Stimulated activated CD4-positive, alpha-beta T cell treated with anti-CD3 and anti-CD28 coated beads, Interleukin-12 subunit alpha, Interleukin-12 subunit beta, amount 100 ng/mL, for 4 hours (primary cell): Measurements from ENCODE around the gene NFYC.
"Not testable (repeated sequence)": the region's sequence is repeated elsewhere in the genome, so short reads cannot be mapped to it uniquely, and the experiment has no call there.

ENCODE experiments used
- DNase-seq: peaks from one replicate; pipeline ENCODE4 v3.0.0-alpha.2; 2020

The NFYC gene

DNA sequence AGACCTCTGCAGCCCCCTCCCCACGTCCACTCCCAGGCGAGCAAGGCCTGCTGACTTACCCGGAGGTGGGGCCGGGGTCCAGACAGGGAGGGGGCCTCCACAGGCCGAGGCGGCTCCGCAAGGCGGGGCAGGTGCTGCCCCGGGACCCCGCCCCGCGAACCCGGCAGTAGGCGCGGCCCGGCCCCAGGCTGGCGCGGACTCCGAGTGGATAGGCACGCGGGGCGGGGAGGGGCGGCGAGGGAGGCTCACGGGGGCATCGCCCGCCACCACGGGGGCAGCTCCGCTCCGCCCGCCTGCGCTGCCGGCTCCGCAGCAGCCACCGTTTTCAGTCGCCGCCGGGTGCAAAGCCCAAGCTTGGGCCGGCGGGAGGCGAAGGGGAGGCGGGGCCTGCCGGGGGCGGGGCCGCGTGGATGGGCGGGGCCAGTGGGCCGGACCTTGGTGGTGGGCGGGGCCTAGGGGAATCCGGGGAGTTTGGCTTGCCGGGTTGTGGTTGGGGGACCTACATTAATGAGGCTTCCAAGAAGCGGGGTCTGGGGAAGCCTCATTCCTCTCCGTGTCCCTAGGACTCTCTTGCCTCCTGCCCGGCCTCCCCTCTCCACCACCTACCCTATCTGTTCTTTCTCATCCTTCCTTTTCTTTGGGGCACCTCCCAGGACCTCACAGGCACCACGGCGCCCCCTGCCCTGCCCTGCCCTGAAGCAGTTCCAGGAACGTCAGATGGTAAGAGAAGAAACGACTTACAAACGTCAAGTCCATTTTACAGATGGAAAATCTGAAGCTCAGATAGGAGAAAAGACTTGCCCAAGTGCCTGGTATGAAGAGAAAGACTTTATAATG lies 26.0 kb upstream of the NFYC start, which contains the start of gene RIMS3:
TSS of gene RIMS3 (minus strand) at position 348 of the 837 bp plus-strand sequence. CDS start 23,757 bp downstream, outside the sequence.
- peak; percentile 84 for DNase-seq

GRCh38 chr1:40668769-40669525 lies 22.6 kb upstream of the NFYC start:
- DNase-seq, result peak; percentile 87

DNA sequence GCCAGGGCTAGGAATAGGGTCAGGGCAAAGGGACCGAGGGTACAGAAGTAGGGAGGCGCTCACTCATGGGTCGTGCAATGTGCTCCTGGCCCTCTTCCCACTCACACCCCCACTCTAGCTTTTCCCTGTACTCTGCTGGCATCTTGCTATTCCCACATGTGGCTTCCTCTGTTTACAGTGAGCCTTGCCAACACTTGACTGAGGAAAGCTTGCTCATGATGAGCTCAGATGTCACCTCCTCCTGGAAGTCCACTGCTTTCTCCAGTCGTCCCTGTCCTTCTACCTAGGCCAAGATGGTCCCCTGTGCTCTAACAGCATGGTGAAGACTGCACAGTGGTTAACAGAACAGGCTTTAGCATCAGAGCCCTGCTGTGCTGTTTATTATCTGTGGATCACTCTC lies 18.1 kb upstream of the NFYC start:
- no peak for DNase-seq

DNA sequence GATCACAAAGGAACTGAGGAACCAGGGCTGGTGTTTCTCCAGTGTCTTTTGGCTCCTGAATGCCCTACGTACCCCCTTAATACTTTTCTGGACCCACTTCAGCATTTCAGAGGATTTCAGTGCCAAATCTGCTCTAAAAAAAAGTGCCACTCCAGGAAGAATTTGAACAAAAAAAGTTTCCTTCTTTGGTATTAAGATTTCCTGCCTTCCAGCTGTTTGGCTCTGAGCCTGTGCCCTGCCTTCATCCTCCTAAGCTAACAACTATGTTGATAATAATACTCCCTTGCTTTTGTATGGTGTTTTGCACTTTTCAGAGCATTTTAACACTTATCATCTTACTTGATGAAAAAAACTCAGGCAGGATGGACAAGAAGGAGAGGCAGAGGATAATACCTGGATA lies 15.0 kb upstream of the NFYC start:
- no peak for DNase-seq

GRCh38 chr1:40679165-40679953 lies 12.1 kb upstream of the NFYC start:
- DNase-seq, result no peak

DNA sequence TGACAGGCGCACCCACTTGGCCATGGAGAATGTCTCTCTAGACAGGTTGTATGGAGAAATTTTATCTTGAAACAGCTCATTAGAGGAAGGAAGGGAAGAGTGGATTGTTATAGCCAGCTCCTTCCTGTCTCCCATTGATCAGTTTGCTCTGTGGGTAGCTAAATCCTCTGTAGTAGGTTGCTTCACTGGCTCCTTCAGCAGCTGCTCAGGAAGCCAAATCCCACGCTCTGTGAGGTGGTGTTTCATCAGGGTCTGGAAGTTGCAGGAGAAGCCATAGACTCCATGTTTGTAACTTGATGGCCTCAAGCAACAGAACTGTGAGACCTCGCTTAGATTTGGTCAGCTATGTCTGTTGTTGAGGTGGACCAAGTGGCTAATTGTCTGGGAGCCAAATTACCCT lies 6.8 kb upstream of the NFYC start:
- DNase-seq, result no peak

DNA sequence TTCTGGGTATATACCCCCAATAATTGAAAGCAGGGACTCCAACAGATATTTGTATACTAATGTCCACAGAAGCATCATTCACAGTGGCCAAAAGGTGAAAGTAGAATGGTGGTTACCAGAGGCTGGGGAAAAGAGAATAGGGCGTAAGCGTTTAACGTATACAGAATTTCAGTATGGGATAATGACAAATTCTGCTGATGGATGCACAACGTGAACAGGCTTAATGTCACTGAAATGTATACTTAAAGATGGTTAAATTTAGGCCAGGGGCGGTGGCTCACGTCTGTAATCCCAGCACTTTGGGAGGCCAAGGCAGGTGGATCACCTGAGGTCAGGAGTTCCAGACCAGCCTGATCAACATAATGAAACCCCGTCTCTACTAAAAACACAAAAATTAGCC lies 4.4 kb upstream of the NFYC start:
- no peak for DNase-seq

GRCh38 chr1:40687661-40688060 lies 3.8 kb upstream of the NFYC start:
- no peak for DNase-seq

DNA sequence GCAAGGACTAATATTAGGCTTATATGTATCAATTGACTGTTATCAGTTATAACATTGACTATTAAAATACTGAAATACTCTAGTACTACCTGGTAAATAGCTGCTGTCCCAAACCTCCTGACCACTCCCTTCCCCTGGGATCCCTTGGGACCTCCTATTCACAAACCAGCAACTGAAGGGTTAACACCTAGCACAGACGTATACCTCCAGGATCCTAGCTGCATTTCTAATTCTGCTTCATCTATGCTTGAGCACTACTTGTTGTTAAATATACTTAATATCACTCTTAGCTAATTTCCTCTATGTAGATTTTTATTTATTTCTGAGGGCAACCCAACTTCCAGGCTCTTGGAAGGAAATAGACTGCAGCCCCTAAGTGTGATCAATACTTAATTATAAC lies 1.8 kb upstream of the NFYC start:
- DNase-seq, result no peak

- no peak for DNase-seq
Measured at GRCh38 chr1:40690771-40691537, 550 bp upstream of the NFYC start.

DNA sequence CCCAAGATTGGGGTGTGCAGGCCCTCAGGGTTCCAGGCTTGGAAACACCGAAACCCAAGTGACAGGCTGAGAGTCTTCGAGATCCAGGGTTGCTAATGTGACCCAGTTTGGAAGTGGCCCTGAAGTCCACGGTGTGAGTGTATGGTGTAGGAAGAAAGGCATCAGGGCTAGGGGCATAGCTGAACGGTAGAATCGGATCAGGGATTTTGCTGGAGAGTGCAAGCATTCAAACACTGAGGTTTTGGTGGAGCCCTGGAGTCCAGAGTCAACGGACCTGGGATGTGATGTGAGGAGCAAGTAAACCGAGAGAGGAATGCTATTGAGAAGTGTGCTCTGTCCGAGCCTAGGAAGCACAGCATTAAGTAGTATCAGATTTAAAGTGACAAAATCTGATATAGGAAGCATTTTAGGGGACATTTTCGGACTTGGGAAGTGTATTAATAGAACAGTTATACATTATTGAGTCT lies 958 bp downstream of the NFYC start:
- DNase-seq, result no peak

DNA sequence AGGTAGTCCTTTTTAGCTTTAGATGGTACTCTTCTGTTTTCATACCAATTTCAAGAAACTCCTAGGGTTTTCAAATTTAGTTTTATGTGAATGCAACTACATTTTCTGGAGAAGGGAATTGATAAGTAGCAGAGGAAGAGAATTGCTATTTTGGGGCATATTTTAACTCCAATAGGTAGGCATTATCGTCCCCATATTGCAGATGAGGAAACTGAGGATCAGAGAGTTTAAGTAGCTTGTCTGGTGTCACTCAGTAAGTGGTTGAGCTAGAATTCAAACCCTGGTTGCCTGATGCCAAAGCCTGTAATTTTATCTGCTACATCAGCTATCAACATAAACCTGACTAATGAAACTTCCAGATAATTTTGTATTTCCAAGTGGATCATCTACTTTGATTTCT lies 1.9 kb downstream of the NFYC start:
- no peak for DNase-seq

- no peak for DNase-seq
Measured at GRCh38 chr1:40694353-40694874, 2.9 kb downstream of the NFYC start.

GRCh38 chr1:40696294-40696693 lies 4.8 kb downstream of the NFYC start:
- DNase-seq, result no peak

DNA sequence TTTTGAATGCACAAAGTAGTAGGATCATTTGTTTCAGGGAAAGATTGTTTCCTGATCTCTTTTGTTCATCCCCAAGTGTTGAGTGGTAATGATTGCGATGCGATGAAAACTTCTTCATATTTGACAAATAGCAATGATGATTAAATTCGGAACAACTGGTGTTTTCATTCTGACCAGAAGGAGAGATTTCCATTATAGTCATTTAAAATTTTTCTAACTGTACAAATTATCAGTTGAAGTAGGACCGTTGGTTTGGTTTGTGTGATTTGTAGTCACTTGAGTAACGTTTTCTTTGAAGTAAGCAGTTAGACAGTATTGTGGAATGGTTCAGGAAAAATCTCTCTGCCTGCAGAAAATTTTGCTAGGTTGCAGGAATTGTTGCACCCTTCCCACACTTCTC lies 5.9 kb downstream of the NFYC start:
- no peak for DNase-seq

DNA sequence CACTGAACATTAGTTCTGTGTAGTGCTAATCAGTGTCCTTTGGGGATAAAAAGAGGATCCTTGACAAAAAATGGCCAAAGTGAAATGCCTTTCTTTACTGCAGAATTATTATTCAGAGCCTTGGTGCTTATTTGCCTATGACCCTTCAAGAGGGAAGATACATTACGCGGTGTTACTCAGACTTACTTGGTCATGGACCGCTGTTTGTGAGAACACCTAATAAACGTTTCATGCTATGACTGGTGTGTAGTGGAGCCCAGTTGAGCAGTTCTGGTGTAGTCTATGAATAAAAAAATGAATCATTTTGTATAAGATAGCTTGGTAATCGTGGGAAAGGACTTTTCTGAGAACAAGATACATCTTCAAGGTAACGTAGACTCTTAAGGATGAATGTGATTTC lies 8.3 kb downstream of the NFYC start:
- DNase-seq, result no peak

GRCh38 chr1:40701684-40702083 lies 10.2 kb downstream of the NFYC start:
- DNase-seq, result no peak

DNA sequence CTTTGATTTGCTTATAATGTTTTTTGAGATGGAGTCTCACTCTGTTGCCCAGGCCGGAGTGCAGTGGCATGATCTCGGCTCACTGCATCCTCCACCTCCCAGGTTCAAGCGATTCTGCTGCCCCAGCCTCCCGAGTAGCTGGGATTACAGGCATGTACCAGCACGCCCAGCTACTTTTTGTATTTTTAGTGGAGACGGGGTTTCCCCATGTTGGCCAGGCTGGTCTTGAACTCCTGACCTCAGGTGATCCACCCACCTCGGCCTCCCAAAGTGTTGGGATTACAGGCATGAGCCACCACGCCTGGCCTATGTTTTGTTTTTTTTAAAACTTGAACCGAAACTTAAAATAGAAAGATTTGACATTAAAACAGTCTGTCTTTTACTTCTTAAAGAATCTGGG lies 11.3 kb downstream of the NFYC start:
- DNase-seq, result not testable (repeated sequence)

- DNase-seq, result no peak
Measured at GRCh38 chr1:40703316-40703715, 11.8 kb downstream of the NFYC start.

DNA sequence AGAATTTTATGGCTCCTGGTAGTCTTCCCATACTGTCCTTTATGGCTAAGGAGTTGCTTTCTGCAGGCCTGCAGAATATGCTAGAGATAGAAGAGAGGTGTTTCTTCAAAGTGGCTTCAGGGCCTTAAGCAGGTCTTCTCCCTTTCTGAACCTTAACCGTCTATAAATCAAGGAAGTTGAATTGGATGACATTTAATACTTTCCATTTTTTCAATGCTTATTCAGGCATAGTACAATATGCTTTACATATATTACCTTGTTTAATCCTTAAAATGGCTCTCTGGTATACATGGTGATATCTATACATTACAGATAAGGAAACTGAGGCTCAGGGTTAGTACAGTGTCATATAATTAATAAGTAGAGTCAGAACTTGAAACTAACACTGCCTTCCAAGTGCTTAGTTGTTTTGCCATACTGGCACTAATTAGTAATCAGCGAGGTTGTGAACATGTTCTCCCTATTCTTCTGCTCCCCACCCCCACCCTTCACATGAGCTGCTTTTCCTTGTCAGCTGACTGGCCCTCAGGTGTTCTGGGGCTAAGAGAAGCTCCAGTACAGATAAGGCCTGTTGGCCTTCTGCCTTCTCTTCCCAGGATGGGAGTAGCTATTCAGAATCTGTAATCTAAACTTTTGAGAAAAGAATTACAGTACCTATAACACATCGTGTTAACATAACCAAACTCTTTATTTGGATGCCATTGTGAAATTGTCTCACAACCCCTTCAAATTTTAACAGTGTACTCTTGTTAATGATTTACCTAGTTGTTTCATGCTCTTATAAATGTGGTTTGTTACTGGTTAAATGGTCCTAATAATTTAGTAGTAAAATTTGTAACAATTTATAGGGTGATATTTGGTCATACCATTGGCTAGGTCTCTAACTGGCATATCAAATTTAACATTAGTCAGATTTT lies 13.6 kb downstream of the NFYC start:
- DNase-seq, result no peak

DNA sequence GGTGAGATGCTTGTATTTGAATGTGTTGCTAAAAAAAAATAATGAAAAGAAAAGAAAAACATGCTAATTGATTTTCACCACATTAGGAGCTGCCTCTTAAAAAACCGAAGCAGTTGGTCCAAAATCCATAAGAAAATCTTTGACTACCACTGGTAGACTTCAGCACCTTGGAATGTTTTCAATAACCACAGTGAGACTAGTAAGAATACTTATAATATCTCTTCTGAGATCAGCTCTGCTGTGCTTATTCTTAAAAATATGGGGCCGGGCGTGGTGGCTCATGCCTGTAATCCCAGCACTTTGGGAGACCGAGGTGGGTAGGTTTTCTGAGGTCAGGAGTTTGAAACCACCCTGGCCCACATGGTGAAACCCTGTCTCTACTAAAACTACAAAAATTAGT lies 15.1 kb downstream of the NFYC start:
- no peak for DNase-seq
